GM21528 (cell line): ENCODE data around the gene WBP1.
A peak's percentile ranks its signal among the peaks of the same experiment; 100 is the strongest.
"Not testable (repeated sequence)": the region's sequence is repeated elsewhere in the genome, so short reads cannot be mapped to it uniquely, and the experiment has no call there.

Source experiments
- ATAC-seq: cut with Tn5 transposase; IDR thresholded peaks from one replicate; pipeline ENCODE4 v1.9.1; 2021; ENCODE audit warnings: mild to moderate bottlenecking, moderate library complexity; ENCODE audit not compliant: unreplicated experiment, low FRiP score

The WBP1 gene

GRCh38 chr2:74481431-74481830 is 23.2 kb downstream of the WBP1 start:
- no peak for ATAC-seq

- peak; percentile 46 for ATAC-seq
Observed at GRCh38 chr2:74481961-74482800, 23.9 kb downstream of the WBP1 start.

- ATAC-seq: peak; percentile 90
Observed at GRCh38 chr2:74482801-74483674, 24.8 kb downstream of the WBP1 start, which contains the start of the genes CCDC142 and TTC31. TSS of gene CCDC142 (minus strand) at chr2:74482998. CDS start at chr2:74482837, 161 bp downstream. TSS of gene TTC31 (plus strand) at chr2:74483081. CDS start at chr2:74483096, 15 bp downstream.

GRCh38 chr2:74483675-74484164 is 25.5 kb downstream of the WBP1 start:
- ATAC-seq: not testable (repeated sequence)

GRCh38 chr2:74486141-74486540 is 27.9 kb downstream of the WBP1 start:
- ATAC-seq: no peak

- no peak for ATAC-seq
Observed at GRCh38 chr2:74488643-74489481, 30.6 kb downstream of the WBP1 start.

- no peak for ATAC-seq
Observed at GRCh38 chr2:74489906-74490305, 31.7 kb downstream of the WBP1 start.

GRCh38 chr2:74491648-74492544 is 33.7 kb downstream of the WBP1 start:
- ATAC-seq: no peak

- ATAC-seq: no peak
Observed at GRCh38 chr2:74493546-74493945, 35.3 kb downstream of the WBP1 start.

- no peak for ATAC-seq
Observed at GRCh38 chr2:74495440-74495839, 37.2 kb downstream of the WBP1 start.

- no peak for ATAC-seq
Observed at GRCh38 chr2:74496997-74497776, 38.9 kb downstream of the WBP1 start.

GRCh38 chr2:74497777-74498499 is 39.7 kb downstream of the WBP1 start:
- no peak for ATAC-seq

GRCh38 chr2:74498500-74499266 is 40.4 kb downstream of the WBP1 start:
- ATAC-seq: no peak

GRCh38 chr2:74499267-74499939 is 41.2 kb downstream of the WBP1 start, which contains the start of gene LBX2:
TSS of gene LBX2 (minus strand) at chr2:74499603. CDS start at chr2:74499537, 66 bp downstream.
- no peak for ATAC-seq

- no peak for ATAC-seq
Observed at GRCh38 chr2:74499940-74500577, 41.8 kb downstream of the WBP1 start.

GRCh38 chr2:74500578-74500946 is 42.3 kb downstream of the WBP1 start:
- ATAC-seq: no peak
